Ramos (cell line): Measurements from ENCODE around the gene TECPR2.

Experiments used
- in situ Hi-C: fragments of 300-500 bp; cut with MboI; formaldehyde crosslinking; loops from one replicate; pipeline ENCODE4 v1.14.3; 2022; ENCODE audit warnings: low sequenced_read_pairs; ENCODE audit not compliant: unreplicated experiment

The TECPR2 gene

DNA sequence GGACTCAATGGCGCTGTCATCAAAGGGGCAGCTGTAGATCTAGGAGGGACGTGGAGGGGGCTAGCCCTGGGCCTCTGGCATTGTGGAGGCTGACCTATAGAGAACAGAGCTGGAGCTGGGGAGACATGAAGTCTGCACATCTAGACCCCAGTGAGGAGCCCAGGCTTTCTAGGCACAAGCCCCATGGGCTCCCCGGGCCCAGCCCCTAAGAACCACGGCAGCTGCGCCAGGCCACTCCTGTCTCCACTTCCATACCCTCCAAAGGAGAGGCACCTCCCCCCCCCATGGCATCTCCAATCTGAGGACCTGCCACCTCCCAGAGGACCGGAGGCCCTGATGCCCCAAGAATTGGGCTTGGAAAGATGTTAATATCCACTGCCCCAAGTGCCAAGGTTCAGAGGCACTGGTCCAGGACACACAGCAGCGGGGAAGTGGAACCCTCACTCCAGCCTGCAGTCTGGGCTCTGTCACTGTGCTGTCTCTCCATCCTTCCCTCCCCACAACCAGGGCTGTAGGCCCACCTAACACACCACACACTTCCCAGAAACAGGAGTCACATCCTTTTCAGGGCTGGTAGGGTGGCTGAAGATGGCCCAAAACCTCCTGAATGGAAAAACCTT is 142.4 kb downstream of the TECPR2 start:
- in situ Hi-C loops: no loop called here

- in situ Hi-C loops: no loop called here
These were observed 143.3 kb downstream of the TECPR2 start for GRCh38 chr14:102505775-102506625.

DNA sequence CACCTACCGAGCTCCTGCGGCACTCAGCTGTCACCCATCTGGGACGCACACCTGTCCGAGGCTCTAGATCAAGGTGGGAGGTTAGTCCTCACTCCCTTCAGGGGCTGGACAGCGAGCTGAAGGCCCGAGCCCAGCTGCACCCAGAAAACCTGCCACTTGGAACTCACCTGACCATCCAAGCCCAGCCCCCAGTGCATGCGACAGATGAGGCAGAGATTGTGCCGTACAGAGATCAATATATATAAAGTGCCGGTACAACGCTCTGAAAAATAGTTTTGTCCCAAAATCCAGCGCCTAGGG is 143.8 kb downstream of the TECPR2 start:
- in situ Hi-C loops: no loop called here

GRCh38 chr14:102507081-102507856 is 144.5 kb downstream of the TECPR2 start:
- in situ Hi-C loops: no loop called here

DNA sequence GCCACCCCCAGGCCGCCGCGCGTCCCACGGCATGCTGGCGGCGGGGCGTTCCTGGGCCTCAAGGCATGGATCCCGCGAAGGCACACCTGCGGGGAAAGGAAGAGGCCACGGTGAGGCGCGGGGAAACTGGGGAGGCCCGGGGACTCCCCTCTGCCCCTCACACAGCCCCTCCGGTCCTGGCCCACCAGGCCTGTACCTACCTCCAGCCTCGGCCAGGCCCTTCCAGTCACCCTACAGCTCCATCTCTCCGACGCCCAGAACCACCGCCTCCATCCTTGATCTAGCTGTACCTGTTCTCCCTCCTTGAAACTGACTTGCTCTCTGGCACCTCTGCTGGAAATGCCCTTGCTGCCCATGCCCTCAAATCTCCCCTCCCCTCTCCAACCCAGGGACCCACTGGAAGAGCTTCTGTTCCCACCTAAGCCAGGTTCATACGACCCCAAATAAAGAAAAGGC is 145.1 kb downstream of the TECPR2 start:
- in situ Hi-C loops: no loop called here

DNA sequence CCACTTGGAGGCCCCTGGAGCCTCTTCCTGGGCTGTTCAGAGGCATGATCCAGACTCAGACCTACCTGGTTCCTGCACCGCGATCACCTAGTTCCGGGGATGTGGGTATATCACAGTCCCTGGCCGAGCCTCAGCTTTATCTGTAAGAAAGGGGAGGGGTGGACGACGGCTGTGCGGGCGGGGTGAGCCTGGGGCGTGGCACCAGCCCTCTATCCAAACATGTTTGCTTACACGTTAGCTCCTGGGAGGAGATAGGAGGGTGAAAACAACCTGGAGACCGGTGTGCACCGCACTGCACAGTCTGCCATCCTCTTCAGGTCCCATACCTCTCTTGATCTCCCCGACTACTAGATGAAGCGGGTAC is 145.7 kb downstream of the TECPR2 start:
- in situ Hi-C loops: no loop called here

- in situ Hi-C loops: no loop called here
These were observed 146.3 kb downstream of the TECPR2 start for GRCh38 chr14:102508774-102509745.

- in situ Hi-C loops: loop anchor here (10.0 kb wide), 1 partner anchor 555 kb away; no protein-coding TSS in a partner anchor
These were observed 147.2 kb downstream of the TECPR2 start, which contains the start of gene ANKRD9 for GRCh38 chr14:102509746-102510615. ANKRD9 (minus strand) TSS chr14:102509776; CDS start chr14:102507889, 1,887 bp downstream.

- in situ Hi-C loops: loop anchor here (10.0 kb wide), 1 partner anchor 556 kb away; no protein-coding TSS in a partner anchor
These were observed 148.1 kb downstream of the TECPR2 start for GRCh38 chr14:102510616-102511520.

DNA sequence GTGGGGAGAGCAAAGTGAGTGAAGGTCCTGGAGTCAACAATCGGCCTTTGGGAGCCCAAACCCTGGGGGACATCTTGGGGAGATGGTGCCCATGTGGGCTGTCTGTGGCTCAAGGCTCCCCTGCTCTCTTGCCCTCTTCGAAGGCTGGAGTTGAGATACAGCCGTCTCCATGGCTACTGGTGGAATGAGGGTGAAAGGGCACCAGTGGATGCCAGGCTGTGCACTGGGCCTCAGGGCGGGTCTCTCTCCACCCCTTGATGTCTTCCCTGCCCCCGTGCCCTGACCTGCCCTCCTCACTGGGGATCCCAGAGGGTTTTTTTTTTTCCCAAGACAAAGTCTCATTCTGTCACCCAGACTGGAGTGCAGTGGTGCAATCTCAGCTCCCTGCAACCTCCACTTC is 148.8 kb downstream of the TECPR2 start:
- in situ Hi-C loops: loop anchor here (10.0 kb wide), 1 partner anchor 557 kb away; no protein-coding TSS in a partner anchor

GRCh38 chr14:102512793-102513300 is 150.1 kb downstream of the TECPR2 start:
- in situ Hi-C loops: loop anchor here (10.0 kb wide), 1 partner anchor 558 kb away; no protein-coding TSS in a partner anchor

GRCh38 chr14:102513899-102514772 is 151.4 kb downstream of the TECPR2 start:
- in situ Hi-C loops: loop anchor here (10.0 kb wide), 1 partner anchor 559 kb away; no protein-coding TSS in a partner anchor

GRCh38 chr14:102514987-102515733 is 152.4 kb downstream of the TECPR2 start:
- in situ Hi-C loops: loop anchor here (10.0 kb wide), 1 partner anchor 560 kb away; no protein-coding TSS in a partner anchor

DNA sequence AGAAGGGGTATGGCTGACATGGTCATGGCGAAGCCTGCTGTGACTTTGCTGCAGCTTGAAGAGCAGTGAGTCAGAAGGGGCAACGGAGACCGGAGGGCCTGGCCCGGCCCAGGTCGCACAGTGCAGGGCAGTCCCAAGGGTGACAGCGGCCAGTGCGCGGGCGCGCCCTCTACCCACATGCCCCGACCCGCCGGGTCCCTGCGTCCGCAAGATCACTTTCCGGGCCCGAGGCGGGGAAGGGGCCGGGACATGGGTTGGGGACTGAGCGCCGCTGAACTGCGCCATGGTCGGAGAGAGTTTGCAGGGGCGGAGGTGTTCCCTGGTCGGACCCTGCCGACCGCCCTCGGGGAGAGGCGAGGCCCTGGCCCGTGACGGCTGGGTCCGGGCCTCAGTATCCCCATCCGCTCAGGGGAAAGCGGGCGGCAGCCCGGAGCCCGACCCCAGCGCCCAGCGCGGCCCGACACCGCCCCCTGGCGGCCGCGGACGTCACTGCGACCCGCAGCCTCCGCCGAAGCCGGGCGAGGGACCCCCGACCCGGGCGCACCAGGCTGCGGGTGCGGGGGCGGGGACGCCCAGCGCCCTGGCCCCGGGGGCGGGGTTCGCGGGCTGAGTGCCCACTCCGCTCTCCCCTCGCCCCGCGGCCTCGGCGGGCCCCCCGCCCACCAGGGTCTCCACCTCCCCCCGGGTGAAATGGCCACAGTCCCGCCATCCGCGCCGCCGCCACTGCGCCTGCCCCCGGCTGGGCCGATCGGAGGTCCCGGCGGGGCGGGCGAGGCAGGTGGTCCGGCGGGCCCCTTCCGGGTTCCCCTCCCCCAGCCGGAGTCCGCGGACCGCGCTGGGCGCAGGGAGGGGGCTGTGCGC is 154.0 kb downstream of the TECPR2 start:
- in situ Hi-C loops: loop anchor here (10.0 kb wide), 1 partner anchor 562 kb away; no protein-coding TSS in a partner anchor
